Tibial artery (tissue), 4 donors: Measurements from ENCODE around the gene RAB19.

Experiments used
- DNase-seq, 2 donors: peaks; one replicate each; pipeline ENCODE4 v3.0.0-alpha.2; 2019
- H3K27ac ChIP-seq, 2 donors: fragments of 200-600 bp; sonication (generic) in 1 of 2; 1 replicate in 1 of 2; 2 replicates in 1 of 2; pipeline ENCODE4 v1.5.1; 2018 to 2019; ENCODE audit warnings: mild to moderate bottlenecking in 1 of 2
- H3K27me3 ChIP-seq, 2 donors: fragments of 200-600 bp; sonication (generic) in 1 of 2; one replicate each; pipeline versions ENCODE4 v1.5.1 to v1.6.0; 2016 to 2019
- H3K36me3 ChIP-seq, 3 donors: fragments of 200-600 bp; sonication (generic) in 2 of 3; one replicate each; pipeline ENCODE4 v1.5.1; 2016 to 2019; ENCODE audit warnings: mild to moderate bottlenecking in 2 of 3
- H3K4me1 ChIP-seq, 4 donors: fragments of 200-600 bp; sonication (generic) in 2 of 4; 1 replicate in 3 of 4; 2 replicates in 1 of 4; pipeline ENCODE4 v1.5.1; 2016 to 2019
- H3K4me3 ChIP-seq, 2 donors: fragments of 200-600 bp; sonication (generic) in 1 of 2; 1 replicate in 1 of 2; 2 replicates in 1 of 2; pipeline ENCODE4 v1.5.1; 2018 to 2019; ENCODE audit warnings: mild to moderate bottlenecking in 2 of 2
- H3K9me3 ChIP-seq, 3 donors: fragments of 200-600 bp; sonication (generic) in 1 of 3; one replicate each; pipeline ENCODE4 v1.5.1; 2016 to 2019
- CTCF ChIP-seq, 2 experiments: fragments of 200-600 bp in 1 of 2; fragments of 450-650 bp in 1 of 2; IDR thresholded peaks; one replicate each; pipeline ENCODE4 v1.5.1; 2017 to 2019; ENCODE audit warnings: antibody characterized with exemption in 2 of 2, mild to moderate bottlenecking in 1 of 2, moderate library complexity in 1 of 2
- intact Hi-C: fragments of 100-400 bp; cut with DNase I; formaldehyde crosslinking; loops from one replicate; pipeline ENCODE4 v1.15.0; 2023; ENCODE audit warnings: low total_unique reads

RAB19 gene

DNA sequence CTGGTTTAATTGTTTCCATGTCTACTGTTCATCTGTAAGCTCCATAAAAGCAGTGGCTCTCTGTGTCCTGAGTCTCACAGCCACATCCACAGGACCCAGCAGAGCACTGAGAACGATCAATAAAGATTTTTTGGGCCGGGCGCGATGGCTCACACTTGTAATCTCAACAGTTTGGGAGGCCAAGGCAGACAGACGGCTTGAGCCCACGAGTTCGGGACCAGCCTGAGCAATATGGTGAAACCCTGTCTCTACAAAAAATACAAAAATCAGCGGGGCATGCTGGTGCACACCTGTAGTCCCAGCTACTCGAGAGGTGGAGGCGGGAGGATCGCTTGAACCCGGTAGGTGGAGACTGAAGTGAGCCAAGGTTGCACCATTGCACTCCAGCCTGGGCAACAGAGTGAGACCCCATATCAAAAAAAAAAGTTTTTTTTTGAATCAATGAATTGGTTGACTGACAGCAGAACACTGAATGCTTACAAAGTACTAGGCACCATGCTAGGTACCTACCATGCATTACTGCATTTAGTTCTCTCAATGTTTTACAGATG, 10.0 kb upstream of the RAB19 start:
- TF ChIP-seq CTCF (IDR thresholded peaks at IDR 0.05) = no peak
- no peaks in the 10 kb centered on the region for H3K27me3 ChIP-seq
- H3K4me1 ChIP-seq = peaks cover 0 to 17% (median 7%) of the 10 kb centered on the region in 4 donors
- H3K36me3 ChIP-seq = no peaks in the 10 kb centered on the region
- no peak overlapping the region for H3K27ac ChIP-seq
- intact Hi-C loops = loop anchor here (10.0 kb wide), 1 partner anchor 411 kb away; no protein-coding TSS in a partner anchor
- no peaks in the 10 kb centered on the region for H3K9me3 ChIP-seq
- no peak overlapping the region for H3K4me3 ChIP-seq
- peak; percentile 4 to 25 for DNase-seq

DNA sequence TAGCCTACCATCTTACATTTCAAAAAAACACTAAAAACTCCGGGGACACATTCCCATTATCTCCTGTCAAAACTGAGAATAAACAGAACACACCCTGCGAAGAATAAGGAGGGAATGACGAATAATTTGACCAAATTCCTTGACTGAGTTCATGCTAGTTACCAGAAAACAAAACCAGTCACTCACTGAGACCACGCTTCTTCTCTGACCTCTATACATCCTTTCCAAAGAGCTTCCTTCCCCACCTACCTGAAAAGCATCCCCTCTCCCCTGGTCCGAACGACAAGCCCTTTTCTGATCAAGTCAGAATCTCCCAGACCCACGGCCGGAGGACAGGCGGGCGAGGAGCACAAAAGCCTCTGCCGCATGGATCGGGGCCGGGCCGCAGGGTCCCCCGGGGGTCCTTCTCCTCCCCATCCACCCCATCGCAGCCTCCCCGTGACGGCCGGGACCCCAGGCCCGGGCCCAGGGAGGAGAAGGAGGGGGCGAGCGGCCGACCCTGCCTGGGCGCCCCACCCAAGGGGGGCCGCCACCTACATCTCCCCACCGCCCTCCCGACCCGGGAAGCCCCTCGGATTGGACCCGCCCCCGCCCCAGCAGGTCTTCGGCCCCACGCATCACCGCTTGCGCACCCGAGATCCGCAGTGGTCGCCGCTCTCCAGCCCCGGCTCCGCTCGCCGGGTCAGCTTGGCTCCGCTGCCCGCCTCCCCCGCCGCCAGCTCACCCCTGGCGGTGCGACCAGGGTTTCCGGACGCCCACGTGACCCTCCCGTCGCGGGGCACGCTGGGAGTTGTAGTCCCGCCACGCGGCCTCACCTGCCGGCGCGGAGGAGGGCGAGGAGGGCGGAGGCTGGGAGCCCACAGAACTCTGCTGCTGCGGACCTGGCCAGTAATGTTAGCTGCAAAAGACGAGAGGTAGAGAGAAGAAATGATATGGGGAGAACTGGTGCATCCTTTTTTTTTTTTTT, 5.8 kb upstream of the RAB19 start, which contains the start of gene SLC37A3:
SLC37A3 (minus strand) TSS at position 747 of the 967 bp plus-strand sequence. CDS start 16,004 bp downstream, outside the sequence.
- DNase-seq = peak; percentile 78 to 90
- Histone ChIP-seq H3K27me3 (peaks cover 0 to 14% of the 10 kb centered on the region in 2 donors), H3K36me3 (no peaks in the 10 kb centered on the region), H3K4me3 (peak within 1 kb of the TSS; percentile 85 to 99), H3K27ac (peak within 1 kb of the TSS; percentile 88 to 95), H3K4me1 (peaks cover 0 to 17% (median 7%) of the 10 kb centered on the region in 4 donors), H3K9me3 (no peaks in the 10 kb centered on the region)
- intact Hi-C loops = loop anchor here (10.0 kb wide), 1 partner anchor 407 kb away; no protein-coding TSS in a partner anchor
- TF ChIP-seq CTCF (IDR thresholded peaks at IDR 0.05) = peak; percentile 22 to 30

DNA sequence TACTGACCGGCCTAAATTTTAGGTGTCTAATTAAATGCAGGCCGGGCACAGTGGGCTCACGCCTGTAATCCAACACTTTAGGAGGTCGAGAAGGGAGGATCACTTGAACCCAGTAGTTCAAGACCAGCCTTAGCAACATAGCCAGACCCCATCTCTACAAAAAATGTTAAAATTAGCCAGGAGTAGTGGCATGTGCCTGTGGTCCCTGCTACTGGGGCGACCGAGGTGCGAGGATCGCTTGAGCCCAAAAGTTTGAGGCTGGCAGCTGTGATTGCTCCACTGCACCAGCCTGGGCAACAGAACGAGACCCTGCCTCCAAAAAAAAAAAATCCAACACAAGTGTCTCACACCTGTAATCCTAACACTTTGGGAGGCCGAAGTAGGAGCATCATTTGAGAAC, 5.0 kb upstream of the RAB19 start:
- Histone ChIP-seq H3K4me3 (peak overlapping the region; percentile 85 to 99), H3K9me3 (no peaks in the 10 kb centered on the region), H3K27me3 (peaks cover 0 to 18% of the 10 kb centered on the region in 2 donors), H3K4me1 (peaks cover 0 to 18% (median 8%) of the 10 kb centered on the region in 4 donors), H3K27ac (no peak overlapping the region), H3K36me3 (no peaks in the 10 kb centered on the region)
- no peak for TF ChIP-seq CTCF (IDR thresholded peaks at IDR 0.05)
- intact Hi-C loops = loop anchor here (10.0 kb wide), 1 partner anchor 406 kb away; no protein-coding TSS in a partner anchor
- peak in 1 of 2 donors; percentile 51 for DNase-seq

GRCh38 chr7:140400381-140400780, 3.5 kb upstream of the RAB19 start:
- DNase-seq = no peak
- intact Hi-C loops = no loop called here
- Histone ChIP-seq H3K36me3 (no peaks in the 10 kb centered on the region), H3K4me3 (no peak overlapping the region), H3K4me1 (peaks cover 0 to 21% (median 8%) of the 10 kb centered on the region in 4 donors), H3K9me3 (no peaks in the 10 kb centered on the region), H3K27ac (no peak overlapping the region), H3K27me3 (peaks cover 0 to 23% of the 10 kb centered on the region in 2 donors)
- TF ChIP-seq CTCF (IDR thresholded peaks at IDR 0.05) = no peak

- DNase-seq = no peak
- no peak overlapping the region for H3K27ac ChIP-seq
- TF ChIP-seq CTCF (IDR thresholded peaks at IDR 0.05) = no peak
- H3K9me3 ChIP-seq = no peaks in the 10 kb centered on the region
- intact Hi-C loops = no loop called here
- no peak overlapping the region for H3K4me3 ChIP-seq
- no peaks in the 10 kb centered on the region for H3K36me3 ChIP-seq
- H3K4me1 ChIP-seq = peaks cover 0 to 11% (median 2%) of the 10 kb centered on the region in 4 donors
- peaks cover 0 to 23% of the 10 kb centered on the region in 2 donors for H3K27me3 ChIP-seq
Observed at GRCh38 chr7:140402178-140402835, 1.6 kb upstream of the RAB19 start.
